Activated CD4-positive, alpha-beta T cell treated with anti-CD3 and anti-CD28 coated beads, Interleukin-2, Interleukin-4, amounts not matched to agents 100 ng/mL and 50 ng/mL, durations not matched to agents 16 hours and 8 hours (primary cell): ENCODE data around the gene SPATA1.
"Not testable (repeated sequence)": the region's sequence is repeated elsewhere in the genome, so short reads cannot be mapped to it uniquely, and the experiment has no call there.

Experiments
- DNase-seq: peaks from one replicate; pipeline ENCODE4 v3.0.0-alpha.2; 2020; ENCODE audit warnings: low spot score

SPATA1 gene, protein sequence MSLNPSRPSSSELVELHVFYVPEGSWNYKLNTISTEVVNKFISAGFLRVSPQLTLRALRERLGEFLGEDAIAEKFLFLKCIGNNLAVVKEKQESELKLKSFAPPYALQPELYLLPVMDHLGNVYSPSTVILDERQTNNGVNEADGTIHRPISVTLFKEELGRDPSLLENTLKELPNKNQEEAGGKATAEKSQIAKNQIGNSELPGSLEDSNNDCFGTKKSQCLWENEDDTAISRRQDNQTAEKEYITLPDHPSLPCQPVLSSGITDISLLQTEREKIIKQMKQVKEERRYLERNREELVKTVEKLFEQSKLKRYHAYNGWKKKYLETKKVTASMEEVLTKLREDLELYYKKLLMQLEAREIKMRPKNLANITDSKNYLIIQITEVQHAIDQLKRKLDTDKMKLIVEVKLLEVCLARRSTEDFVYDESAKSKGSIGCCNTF

DNA sequence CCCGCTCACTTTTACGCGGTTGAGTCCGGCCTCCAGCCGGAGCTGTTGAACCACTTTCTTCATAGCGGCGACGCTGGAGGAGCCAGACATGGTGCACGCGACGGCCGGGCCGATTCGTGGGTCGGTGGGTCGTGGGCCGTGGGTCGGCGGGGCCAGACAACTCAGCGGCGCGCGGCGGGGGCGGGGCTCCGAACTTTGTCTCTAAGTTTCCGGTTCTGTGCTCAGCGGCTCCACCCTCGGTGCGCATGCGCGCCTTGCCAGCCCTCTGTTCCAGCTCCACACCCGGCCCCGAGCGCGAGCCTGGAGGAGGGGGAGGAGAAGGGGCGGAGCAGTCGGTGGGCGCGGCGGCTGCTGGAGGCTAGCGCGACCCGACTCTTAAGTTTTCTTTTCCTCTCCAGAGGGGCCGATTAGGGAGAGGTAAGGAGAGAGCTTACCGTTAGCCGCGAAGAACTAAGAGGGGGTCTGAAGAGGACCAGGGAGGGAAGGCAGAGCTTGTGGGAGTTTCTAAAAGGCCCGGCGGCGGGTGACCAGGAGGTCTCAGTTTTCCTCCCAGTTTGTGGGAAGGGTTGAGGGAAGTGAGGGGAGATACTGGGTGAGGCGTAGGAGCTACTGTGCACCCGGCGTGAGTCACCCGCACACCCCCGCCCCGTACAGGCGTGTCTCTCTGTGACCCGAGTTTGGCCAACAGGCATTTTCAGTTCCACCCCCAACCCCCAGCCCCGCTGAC, at the start of gene SPATA1, which contains the start of gene GNG5:
Gene SPATA1 (plus strand): TSS at position 385 of the 727 bp plus-strand sequence. CDS start 9,974 bp downstream, outside the sequence.
Gene GNG5 (minus strand): TSS at position 580 of the 727 bp plus-strand sequence. CDS start 490 bp downstream, at position 90.
- peak; percentile 97 for DNase-seq

DNA sequence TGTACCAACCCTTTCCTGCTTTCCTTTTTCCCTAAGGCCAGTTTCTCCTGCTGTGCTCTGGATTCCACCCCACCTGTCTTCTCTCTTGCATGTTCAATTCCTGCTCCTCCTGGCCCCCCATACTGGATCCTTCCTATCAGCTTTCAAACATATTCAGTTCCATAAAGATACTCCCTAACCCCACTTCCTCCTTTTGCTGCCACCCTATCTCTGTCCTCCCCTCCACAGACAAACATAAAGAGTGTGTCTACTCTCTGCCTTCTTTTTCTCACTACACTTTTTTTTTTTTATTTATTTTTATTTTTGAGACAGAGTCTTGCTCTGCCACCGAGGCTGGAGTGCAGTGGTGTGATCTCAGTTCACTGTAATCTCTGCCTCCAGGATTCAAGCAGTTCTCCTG, 44.1 kb upstream of the SPATA1 start:
- DNase-seq: no peak

DNA sequence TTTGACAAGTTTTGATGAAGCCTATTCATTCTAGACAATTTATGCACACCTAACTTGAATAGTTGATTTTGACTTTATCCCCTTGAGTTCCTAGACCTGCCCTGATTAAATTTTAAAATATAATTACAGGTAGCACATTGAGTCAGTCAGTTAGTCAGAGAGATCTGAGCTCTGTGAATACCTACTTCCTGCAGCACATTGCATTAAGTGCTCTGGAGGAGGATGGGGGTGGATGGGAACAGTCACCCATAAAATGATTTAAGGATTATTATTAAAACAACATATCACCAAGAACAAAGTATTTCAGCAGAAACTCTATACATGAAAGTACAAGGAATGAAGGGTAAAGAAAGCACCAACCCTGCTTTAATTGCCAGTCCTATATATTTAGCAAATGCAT, 38.9 kb upstream of the SPATA1 start:
- no peak for DNase-seq

DNA sequence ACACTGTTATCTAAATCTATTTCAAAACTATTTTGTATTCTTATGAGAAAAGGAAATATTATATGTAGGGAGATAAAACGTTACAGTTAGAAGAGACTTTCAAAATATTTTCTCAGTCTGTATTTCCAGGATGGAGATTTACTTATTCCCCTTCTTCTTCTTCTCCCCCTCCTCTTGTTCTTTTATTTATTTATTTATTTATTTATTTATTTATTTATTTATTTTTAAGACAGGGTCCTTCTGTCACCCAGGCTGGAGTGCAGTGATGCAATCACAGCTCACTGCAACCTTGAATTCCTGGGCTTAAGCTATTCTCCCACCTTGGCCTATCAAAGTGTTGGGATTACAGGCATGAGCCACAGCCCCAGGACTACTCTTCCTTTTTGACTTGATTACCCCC, 30.0 kb upstream of the SPATA1 start:
- no peak for DNase-seq

DNA sequence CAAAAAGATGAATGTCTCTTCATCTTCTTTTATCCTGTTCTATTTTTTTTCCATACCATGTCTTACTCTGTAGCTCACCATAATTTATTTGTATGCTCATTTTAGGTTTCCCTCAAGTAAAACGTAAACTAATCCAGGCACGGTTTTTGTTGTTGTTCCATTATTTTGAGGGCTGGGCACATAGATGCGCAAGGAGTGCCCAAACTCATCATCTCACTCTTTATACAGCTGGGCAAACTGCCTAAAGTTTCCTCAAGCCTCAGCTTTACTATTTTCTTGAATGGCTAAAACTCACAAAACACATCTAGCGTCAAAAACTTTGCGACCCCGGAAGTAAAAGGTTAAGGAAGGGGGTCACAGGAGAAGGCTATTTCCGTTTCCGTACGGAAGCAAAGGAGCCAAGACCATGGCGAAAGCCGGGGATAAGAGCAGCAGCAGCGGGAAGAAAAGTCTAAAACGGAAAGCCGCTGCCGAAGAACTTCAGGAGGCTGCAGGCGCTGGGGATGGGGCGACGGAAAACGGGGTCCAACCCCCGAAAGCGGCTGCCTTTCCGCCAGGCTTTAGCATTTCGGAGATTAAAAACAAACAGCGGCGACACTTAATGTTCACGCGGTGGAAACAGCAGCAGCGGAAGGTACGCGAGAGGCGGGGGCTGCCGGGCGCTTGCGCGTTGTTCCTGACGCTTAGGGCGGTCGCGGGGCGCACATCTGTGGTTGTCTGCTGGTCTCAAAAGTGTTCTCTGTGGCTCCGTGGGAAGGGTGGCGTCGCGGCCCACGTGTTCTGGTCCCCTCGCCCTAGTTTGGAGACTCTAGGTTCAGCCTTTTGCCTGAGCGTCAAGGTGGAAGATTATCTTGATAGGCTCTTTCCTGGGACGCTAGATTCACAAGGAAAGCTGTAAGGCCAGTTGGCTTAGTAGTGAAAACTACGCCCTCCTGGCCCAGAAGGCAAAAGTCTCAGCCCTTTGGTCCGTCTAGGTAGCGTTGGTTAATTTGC, 27.0 kb upstream of the SPATA1 start, which contains the start of gene RPF1:
Gene RPF1 (plus strand): TSS at position 391 of the 993 bp plus-strand sequence. CDS start 16 bp downstream, at position 407.
- DNase-seq: peak; percentile 78

DNA sequence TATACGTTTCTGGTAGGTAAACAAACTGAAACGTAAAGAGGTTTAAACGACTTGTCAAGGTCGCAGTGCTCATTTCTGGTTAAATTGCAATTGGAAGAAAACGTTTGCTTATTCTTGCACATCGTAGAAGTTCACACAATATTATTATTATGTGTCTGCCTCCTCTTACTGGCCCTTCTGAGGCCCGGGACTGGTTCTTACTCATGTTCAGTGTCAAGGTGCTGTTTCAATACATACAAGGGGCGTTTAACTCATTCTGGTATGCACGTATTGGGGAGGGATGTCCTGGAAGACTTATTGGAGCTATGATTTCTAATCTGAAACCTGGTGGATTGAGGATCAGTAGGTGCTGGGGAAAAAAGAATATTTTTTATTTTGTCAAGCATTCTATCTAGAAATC, 26.2 kb upstream of the SPATA1 start:
- DNase-seq: peak; percentile 16

DNA sequence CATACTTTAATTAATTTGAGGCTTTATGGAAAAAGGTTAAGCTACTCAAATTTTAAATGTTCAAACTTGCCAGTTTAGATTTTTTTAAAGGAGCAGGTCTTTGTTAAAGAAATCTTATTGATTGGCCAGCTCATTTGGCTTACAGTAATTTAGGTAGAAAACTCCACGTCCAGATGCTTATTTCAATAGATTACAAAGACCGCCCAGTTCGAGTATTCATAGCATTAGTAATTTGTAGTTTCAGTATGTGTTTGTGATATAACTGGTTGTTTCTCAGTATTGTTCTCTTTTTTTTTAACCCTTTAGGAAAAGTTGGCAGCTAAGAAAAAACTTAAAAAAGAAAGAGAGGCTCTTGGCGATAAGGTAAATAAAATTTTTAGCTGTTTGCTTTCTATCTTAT, 25.5 kb upstream of the SPATA1 start:
- peak; percentile 32 for DNase-seq

DNA sequence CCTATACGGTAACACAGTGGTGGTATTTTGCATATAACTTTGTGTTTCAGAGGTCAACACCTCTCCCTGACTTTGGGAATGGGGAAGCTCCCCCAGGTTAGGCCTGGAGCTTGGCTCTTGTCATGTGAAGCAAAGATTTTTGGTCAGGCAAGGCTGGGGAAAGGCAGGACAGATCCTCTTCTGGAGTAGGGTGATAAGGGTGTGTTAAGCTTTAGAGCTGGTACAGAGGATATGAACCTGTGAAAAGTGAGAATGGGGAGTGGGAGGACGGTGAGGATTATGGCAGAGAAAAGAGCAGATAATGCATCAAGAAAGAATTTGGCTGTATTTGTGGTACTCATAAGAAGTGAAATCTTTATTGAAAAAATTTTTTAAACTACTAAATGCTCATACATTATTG, 24.9 kb upstream of the SPATA1 start:
- DNase-seq: no peak

DNA sequence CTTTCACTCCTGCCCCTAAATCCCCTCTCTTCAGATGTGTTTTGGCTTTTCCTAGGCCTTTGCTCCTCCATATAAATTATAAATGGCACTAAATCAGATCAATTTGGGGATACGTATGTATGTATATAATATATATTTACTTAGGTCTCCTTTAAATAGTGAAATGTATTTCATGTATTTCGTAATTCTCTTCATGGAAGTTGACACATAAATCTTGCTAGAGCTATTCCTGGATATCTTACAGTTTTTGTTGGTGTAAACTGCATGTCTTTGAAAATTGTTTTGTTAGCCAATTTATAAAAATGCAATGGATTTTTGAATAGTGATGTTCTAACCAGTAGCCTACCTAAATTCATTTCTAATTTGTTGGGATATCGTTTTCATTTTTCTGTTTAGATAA, 18.1 kb upstream of the SPATA1 start:
- no peak for DNase-seq

DNA sequence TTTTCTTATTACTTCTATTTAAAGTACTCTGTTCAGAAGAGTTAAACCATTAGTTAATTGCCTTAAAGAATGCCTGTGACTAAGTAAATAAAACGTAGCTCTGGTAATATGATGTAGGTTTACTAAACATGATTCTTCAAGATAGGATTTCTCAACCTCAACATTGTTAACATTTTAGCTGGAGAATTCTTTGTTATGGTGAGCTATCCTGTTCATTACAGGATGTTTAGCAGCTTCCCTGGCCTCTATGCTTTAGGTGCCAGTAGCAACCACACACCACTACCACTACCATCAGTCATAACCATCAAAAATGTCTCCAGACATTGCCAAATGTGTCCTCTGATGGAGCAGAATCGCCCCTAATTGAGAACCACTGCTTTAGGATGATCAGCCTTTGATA, 16.4 kb upstream of the SPATA1 start:
- no peak for DNase-seq

DNA sequence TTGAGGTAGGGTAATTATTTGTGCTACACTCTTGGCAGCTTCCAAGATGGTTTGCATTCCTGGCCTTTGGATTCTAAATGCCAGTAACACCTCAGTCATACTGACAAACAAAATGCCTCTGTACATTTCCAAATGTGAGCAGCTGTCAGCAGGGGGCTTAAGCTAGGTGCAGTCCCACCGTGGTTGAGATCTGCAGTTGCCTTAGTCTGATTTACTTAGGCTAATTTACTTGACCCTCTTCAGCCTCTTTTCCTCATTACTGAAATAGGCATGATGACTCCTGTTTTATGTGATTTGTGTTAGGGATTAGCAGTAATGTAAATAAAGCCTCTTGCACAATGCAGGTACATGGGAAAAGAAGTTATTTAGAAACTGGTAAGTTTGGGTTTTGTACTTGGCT, 13.5 kb upstream of the SPATA1 start:
- DNase-seq: no peak

DNA sequence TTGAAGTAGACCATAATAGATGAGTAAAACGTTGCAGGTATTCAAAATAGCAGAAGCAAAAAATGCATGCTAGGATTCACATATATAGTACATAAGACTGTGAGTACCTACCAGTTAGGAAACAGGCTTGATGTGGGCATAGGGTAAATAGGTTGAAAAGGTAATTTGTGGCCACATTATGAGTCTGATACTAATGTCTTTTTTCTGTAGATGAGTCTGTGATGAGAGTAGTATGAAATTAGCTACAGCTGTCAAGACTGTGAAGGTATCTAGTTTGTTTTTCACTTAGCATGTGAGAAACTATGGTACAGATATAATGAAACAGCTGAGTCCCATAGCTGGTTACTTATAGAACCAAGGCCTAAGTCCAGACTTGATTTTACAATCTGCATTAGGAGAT, 12.4 kb upstream of the SPATA1 start:
- DNase-seq: no peak

DNA sequence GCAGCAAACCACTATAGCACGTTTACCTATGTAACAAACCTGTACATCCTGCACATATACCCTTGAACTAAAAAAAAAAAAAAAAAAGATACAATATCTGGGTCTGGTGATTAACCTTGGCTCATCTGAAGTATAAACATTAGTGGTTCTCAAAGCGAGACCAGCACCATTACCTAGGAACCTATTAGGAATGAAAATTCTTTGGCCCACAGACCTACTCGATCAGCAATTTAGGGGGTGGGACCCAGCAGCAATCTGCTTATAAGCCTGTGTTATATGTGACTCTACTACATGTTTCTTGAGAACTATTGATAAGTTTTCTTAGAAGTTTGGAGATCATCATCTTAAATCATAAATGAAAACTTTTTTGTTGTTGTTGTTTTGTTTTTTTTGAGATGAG, 9.7 kb upstream of the SPATA1 start:
- DNase-seq: no peak

DNA sequence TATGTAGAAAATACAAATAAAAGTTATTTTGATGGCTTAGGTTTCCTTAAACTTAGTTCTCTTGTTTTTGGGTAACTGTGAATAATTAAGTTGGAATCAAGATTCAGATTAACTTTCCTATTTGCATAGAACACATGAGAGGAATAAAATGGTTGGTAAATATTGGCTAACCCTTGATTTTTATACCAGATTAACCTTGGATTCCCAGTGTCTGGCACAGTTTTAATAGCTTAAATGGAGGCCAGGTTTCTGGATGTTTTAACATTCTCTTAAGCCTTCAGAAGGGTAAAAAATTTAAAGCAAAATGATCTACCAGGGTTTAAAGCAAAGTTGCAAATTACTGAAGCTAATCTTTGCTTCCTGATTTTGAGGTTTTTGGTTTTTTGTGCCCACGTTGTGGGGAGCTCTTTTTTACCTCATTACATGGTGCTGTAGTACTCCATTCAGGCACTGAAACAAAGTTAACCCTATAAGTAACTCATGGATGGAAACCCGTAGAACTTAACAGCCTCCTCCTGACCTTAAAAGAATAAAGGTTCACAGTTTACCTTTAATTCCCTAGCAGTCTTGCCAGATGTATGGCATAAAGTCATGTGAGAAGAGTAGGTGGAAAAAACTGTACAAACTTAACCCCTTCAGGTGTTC, 8.4 kb upstream of the SPATA1 start:
- DNase-seq: no peak

DNA sequence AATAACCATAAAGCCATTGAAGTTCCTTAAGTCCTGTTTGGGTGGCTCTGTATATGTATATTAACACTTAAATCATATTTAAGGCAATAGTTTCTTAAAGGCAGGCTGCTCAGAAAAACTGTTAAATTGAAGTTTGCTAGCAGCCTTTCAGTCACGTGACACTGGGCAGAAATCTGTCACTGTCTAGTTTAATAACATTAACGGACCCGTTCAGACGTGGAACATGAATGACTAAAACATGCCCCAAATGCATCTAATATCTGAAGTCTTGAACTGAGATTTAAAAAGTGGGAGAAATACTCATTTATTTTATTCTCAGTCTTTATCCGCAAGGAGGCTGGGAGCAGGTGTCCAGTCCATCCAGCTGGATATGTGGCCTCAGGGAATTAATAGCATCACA, 3.3 kb upstream of the SPATA1 start:
- DNase-seq: no peak

DNA sequence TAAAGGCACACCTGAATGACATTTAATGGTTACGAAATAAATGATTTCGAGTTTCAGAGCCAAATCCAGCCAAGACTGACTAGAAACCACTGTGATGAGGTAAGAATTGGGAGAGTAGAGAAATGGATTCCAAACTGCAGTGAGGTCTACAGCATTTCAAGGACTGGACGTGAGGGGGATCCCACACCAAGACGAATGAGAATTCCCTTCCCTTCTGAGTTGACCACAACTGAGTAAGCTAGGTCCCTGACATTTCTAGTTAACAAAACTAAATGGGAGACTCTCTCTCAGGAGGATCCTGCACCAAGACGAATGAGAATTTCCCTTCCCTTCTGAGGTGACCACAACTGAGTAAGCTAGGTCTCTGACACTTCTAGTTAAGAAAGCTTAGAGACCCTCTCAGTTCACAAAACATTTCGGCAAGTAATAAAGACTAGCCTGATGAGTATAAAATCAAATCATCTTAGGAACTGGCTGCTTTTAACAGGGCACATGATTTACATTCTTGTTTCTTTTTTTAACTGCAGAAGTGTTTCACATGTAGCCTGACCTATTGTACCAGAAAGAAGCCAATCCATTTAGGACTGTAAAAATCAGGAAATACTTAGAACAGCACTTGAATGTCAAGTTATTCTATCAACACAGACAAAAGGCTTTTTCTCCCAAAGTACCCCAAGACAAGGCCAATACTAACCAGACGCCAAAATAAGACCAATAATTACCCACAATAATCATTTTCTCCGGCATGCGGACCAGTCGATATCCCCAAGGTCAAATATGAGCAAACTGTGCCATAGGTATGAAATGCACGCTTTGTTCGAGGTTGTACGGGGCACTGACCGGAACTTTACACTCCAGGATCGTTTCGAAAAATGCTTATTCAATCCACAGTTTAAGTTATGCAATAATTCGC, 1.4 kb upstream of the SPATA1 start:
- DNase-seq: peak; percentile 25

DNA sequence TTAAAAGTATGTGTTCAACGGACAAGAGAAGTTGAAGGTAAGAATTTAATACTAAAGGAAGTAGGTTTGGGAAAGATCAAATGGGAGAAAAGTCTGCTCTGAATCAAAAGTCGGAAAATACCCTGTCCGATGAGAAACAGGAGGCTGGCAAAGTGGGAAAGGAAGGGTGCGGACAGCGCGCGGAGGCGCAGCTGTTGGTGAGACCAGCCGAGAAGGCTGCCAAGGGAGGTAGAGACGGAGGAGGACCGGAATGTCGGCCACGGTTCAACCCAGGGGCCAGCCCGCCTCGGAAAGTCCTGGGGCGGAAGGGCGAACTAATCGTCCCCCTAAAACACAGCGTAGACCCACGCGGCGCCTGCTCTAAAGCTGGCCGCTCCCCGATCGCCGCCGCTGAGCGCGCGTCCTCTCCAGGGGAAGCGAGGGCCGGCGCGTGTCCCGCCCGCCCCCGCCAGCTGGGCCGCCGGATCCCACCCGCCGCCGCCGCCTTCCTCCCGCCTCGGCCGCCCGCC, 639 bp upstream of the SPATA1 start:
- no peak for DNase-seq

DNA sequence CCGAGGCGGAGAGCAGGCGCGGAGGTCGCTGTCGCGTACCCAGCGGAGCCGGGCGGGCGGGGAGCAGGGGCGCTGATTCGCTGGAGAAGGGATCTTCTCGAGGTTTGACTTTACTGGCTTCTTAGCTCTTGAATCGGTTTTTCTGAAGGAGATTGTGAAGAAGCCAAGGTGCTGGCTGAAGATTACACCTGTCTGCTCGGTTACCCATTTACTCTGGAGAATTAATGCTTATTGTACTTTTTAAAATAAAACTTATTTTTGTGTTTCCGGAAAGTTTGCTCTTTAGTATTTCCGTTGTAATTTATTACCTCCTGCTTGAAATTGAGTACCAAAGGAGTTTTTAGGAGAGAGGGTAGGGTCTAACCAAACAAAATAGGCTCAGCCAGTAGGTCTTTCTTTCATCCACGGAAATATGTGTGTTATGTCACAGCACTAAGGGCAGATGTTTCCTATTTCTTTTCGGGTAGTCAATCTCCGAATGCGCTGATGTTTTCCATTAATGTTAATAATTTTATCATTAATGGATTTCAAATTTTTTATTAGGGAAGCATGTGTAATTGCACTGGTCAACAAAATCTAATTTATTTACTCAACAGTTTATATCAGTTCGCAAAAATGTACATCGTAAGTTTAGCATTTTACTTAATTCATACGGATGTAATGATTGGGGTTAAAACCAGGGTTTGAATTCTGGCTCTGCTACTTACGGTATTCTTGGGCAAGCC, 705 bp downstream of the SPATA1 start:
- DNase-seq: no peak

DNA sequence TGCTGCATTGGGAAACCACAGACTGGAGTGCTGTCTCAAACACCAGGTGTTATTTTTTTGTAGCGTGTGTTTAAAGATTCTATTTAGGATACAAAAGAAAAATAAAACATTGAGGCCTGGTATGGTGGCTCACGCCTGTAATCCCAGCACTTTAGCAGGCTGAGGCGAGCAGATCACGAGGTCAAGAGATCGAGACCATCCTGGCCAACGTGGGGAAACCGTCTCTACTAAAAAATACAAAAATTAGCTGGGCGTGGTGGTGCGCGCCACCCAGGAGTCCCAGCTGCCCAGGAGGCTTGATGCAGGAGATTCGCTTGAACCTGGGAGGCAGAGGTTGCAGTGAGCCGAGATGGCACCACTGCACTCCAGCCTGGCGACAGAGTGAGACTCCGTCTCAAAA, 1.7 kb downstream of the SPATA1 start:
- DNase-seq: not testable (repeated sequence)
